IMR-90 (cell line): ENCODE data around the gene CCDC138. TPM values are rescaled to one million over a fixed set of nuclear protein-coding genes. Genes with fewer than 3 reads are reported as not detected.

Experiments
- ATAC-seq: fragments of 200-7000 bp; cut with Tn5 transposase; 2 replicates; pipeline ENCODE4 v1.9.1; 2020; ENCODE audit warnings: low read depth, mild to moderate bottlenecking, moderate library complexity
- BruUV-seq: library from RNA; stranded (reverse); fragments of 400-500 nt; replicated peaks from 2 replicates; lab custom pipeline; 2021; lab: Mats Ljungman, UMichigan
- CTCF ChIA-PET: fragments of 300-600 bp; formaldehyde crosslinking; extraction: SDS; loops from one replicate; lab custom pipeline; 2021; ENCODE audit warnings: antibody characterized with exemption; lab: Yijun Ruan, JAX
- POLR2A ChIA-PET: fragments of 300-600 bp; sonication (Branson Sonifier 250); formaldehyde crosslinking; loops from one replicate; lab custom pipeline; 2022; ENCODE audit warnings: antibody characterized with exemption; ENCODE audit not compliant: unreplicated experiment; lab: Charles Lee
- DNase-seq: peaks from one replicate; pipeline ENCODE4 v3.0.0; 2013
- H2AFZ ChIP-seq: replicated peaks from 2 replicates; pipeline ENCODE3; 2013; ENCODE audit warnings: low read length, mild to moderate bottlenecking; ENCODE audit not compliant: poor library complexity
- H2AK5ac ChIP-seq: 2 replicates; pipeline ENCODE4 v1.6.1; 2013; ENCODE audit warnings: low read depth, low read length, inconsistent platforms
- H2AK9ac ChIP-seq: replicated peaks from 2 replicates; pipeline ENCODE3; 2013; ENCODE audit warnings: mild to moderate bottlenecking, low read depth, low read length, moderate library complexity; ENCODE audit not compliant: poor library complexity
- H2BK120ac ChIP-seq: 2 replicates; pipeline ENCODE4 v1.6.1; 2013; ENCODE audit warnings: low read depth, low read length, inconsistent platforms
- H2BK15ac ChIP-seq: 3 replicates; pipeline ENCODE4 v1.6.1; 2013; ENCODE audit warnings: low read depth, low read length, inconsistent platforms
- H2BK20ac ChIP-seq: 2 replicates; pipeline ENCODE4 v1.6.1; 2013; ENCODE audit warnings: low read depth, mild to moderate bottlenecking, inconsistent platforms, low read length, moderate library complexity
- H2BK5ac ChIP-seq: 2 replicates; pipeline ENCODE4 v1.6.1; 2013; ENCODE audit warnings: mild to moderate bottlenecking, low read depth, low read length, inconsistent platforms; ENCODE audit not compliant: poor library complexity, severe bottlenecking
- H3K14ac ChIP-seq: replicated peaks from 2 replicates; pipeline ENCODE4 v1.6.1; 2013; ENCODE audit warnings: low read depth, low read length, inconsistent platforms
- H3K18ac ChIP-seq: 2 replicates; pipeline ENCODE4 v1.6.1; 2013; ENCODE audit warnings: low read depth, low read length, control low read depth
- H3K23ac ChIP-seq: 2 replicates; pipeline ENCODE4 v1.6.1; 2013; ENCODE audit warnings: low read depth, low read length, inconsistent platforms
- H3K27ac ChIP-seq: 2 replicates; pipeline ENCODE4 v1.5.1; 2013; ENCODE audit warnings: mild to moderate bottlenecking, control low read depth, low read length; ENCODE audit not compliant: insufficient read depth
- H3K27me3 ChIP-seq: 2 replicates; pipeline ENCODE4 v1.6.1; 2013; ENCODE audit warnings: low read length; ENCODE audit not compliant: control insufficient read depth, insufficient read depth
- H3K36me3 ChIP-seq: 2 replicates; pipeline ENCODE4 v1.6.1; 2013; ENCODE audit warnings: low read length, mixed read lengths; ENCODE audit not compliant: control insufficient read depth, insufficient read depth
- H3K4ac ChIP-seq: 2 replicates; pipeline ENCODE4 v1.6.1; 2013; ENCODE audit warnings: low read depth, low read length, inconsistent platforms
- H3K4me1 ChIP-seq: 2 replicates; pipeline ENCODE4 v1.6.1; 2013; ENCODE audit warnings: low read length, mixed read lengths; ENCODE audit not compliant: control insufficient read depth, insufficient read depth
- H3K4me2 ChIP-seq: 2 replicates; pipeline ENCODE4 v1.6.1; 2013; ENCODE audit warnings: low read depth, mild to moderate bottlenecking, control low read depth, low read length, moderate library complexity
- H3K4me3 ChIP-seq: 2 replicates; pipeline ENCODE4 v1.5.1; 2013; ENCODE audit warnings: low read depth, mild to moderate bottlenecking, control low read depth, low read length, moderate library complexity; ENCODE audit not compliant: insufficient read depth
- H3K56ac ChIP-seq: 2 replicates; pipeline ENCODE4 v1.6.1; 2013; ENCODE audit warnings: low read length, inconsistent platforms; ENCODE audit not compliant: insufficient read depth; ENCODE audit errors: extremely low read depth
- H3K79me1 ChIP-seq, 2 experiments: 2 replicates each; pipeline ENCODE4 v1.6.1; 2013; ENCODE audit warnings: low read length in 2 of 2, inconsistent platforms in 1 of 2, low read depth in 1 of 2
- H3K9ac ChIP-seq: 2 replicates; pipeline ENCODE4 v1.6.1; 2013; ENCODE audit warnings: low read depth, low read length, control low read depth
- H3K9me1 ChIP-seq: 2 replicates; pipeline ENCODE4 v1.6.1; 2013; ENCODE audit warnings: low read length, inconsistent platforms; ENCODE audit not compliant: insufficient read depth
- H3K9me3 ChIP-seq: 2 replicates; pipeline ENCODE4 v1.6.1; 2013; ENCODE audit warnings: low read length; ENCODE audit not compliant: control insufficient read depth, insufficient read depth
- H4K20me1 ChIP-seq: 2 replicates; pipeline ENCODE4 v1.6.1; 2013; ENCODE audit warnings: low read length, inconsistent platforms; ENCODE audit not compliant: insufficient read depth
- H4K5ac ChIP-seq: 2 replicates; pipeline ENCODE4 v1.6.1; 2013; ENCODE audit warnings: mild to moderate bottlenecking, low read depth, low read length, control low read depth
- H4K8ac ChIP-seq, 2 experiments: 2 replicates each; pipeline ENCODE4 v1.6.1; 2013; ENCODE audit warnings: low read depth in 2 of 2, low read length in 2 of 2, control low read depth in 1 of 2, inconsistent platforms in 1 of 2
- H4K91ac ChIP-seq: 2 replicates; pipeline ENCODE4 v1.6.1; 2013; ENCODE audit warnings: low read depth, low read length, inconsistent platforms; ENCODE audit not compliant: insufficient read depth
- BHLHE40 ChIP-seq: fragments of 150-350 bp; IDR thresholded peaks from 2 replicates; pipeline ENCODE4 v1.6.1; 2016; ENCODE audit warnings: mild to moderate bottlenecking, low read depth, low read length
- CEBPB ChIP-seq: IDR thresholded peaks from 2 replicates; pipeline ENCODE4 v1.6.1; 2012; ENCODE audit warnings: low read depth, low read length, improper control_type of control experiment
- CHD1 ChIP-seq: IDR thresholded peaks from 2 replicates; pipeline ENCODE4 v1.6.1; 2012; ENCODE audit warnings: low read depth, low read length, improper control_type of control experiment
- CTCF ChIP-seq: conservative IDR thresholded peaks from 2 replicates; pipeline ENCODE4 v1.5.1; 2012; ENCODE audit warnings: mild to moderate bottlenecking, low read depth, low read length, improper control_type of control experiment
- FOS ChIP-seq: fragments of 150-350 bp; IDR thresholded peaks from 2 replicates; pipeline ENCODE4 v1.6.1; 2016; ENCODE audit warnings: low read depth, low read length
- MAFK ChIP-seq: IDR thresholded peaks from 2 replicates; pipeline ENCODE4 v1.6.1; 2012; ENCODE audit warnings: low read depth, low read length, improper control_type of control experiment
- MAZ ChIP-seq: IDR thresholded peaks from 2 replicates; pipeline ENCODE4 v1.6.1; 2012; ENCODE audit warnings: low read depth, mild to moderate bottlenecking, low read length, improper control_type of control experiment, moderate library complexity, borderline replicate concordance
- MXI1 ChIP-seq: IDR thresholded peaks from 2 replicates; pipeline ENCODE4 v1.6.1; 2012; ENCODE audit warnings: low read depth, mild to moderate bottlenecking, low read length, moderate library complexity, borderline replicate concordance
- NFE2L2 ChIP-seq: fragments of 150-350 bp; IDR thresholded peaks from 2 replicates; pipeline ENCODE4 v1.6.1; 2016; ENCODE audit warnings: low read depth, mild to moderate bottlenecking, low read length
- POLR2A ChIP-seq: IDR thresholded peaks from 2 replicates; pipeline ENCODE4 v1.6.1; 2012; ENCODE audit warnings: mild to moderate bottlenecking, low read depth, low read length
- RAD21 ChIP-seq: IDR thresholded peaks from 2 replicates; pipeline ENCODE4 v1.6.1; 2012; ENCODE audit warnings: low read length, improper control_type of control experiment
- SMC3 ChIP-seq: fragments of 150-350 bp; IDR thresholded peaks from 2 replicates; pipeline ENCODE4 v1.6.1; 2016; ENCODE audit warnings: low read depth, mild to moderate bottlenecking, antibody characterized with exemption, low read length, moderate library complexity
- USF2 ChIP-seq: fragments of 150-350 bp; IDR thresholded peaks from 2 replicates; pipeline ENCODE4 v1.6.1; 2017; ENCODE audit warnings: mild to moderate bottlenecking, antibody characterized with exemption, low read length, low read depth
- WGBS, 2 experiments: methylation state at CpG; one replicate each; pipeline versions ENCODE4 v1.1.5 to v1.1.7; 2013; ENCODE audit warnings: missing lambda C conversion rate in 2 of 2; ENCODE audit not compliant: insufficient read length in 1 of 2; ENCODE audit errors: extremely low coverage in 2 of 2; 5-methylcytosine and 5-hydroxymethylcytosine counted together
- dilution Hi-C: fragments of 300-500 bp; cut with HindIII; formaldehyde crosslinking; loops from one replicate; pipeline ENCODE4 v1.14.3; 2018; ENCODE audit warnings: low sequenced_read_pairs; ENCODE audit not compliant: unreplicated experiment
- in situ Hi-C: fragments of 300-500 bp; cut with MboI; formaldehyde crosslinking; loops from 3 replicates; pipeline ENCODE4 v1.14.3; 2019; ENCODE audit warnings: low sequenced_read_pairs, inconsistent platforms, mixed read lengths
- intact Hi-C: fragments of 100-400 bp; cut with micrococcal nuclease; formaldehyde crosslinking; loops from 2 replicates; pipeline ENCODE4 v1.10.0; 2022
- polyA plus RNA-seq, 3 experiments: library from polyadenylated mRNA; depleted of rRNA; stranded (reverse); fragments of >200 nt; gene quantifications; 2 replicates each; pipeline ENCODE4 v1.2.3, GENCODE V29; 2012; ENCODE audit warnings: low replicate concordance in 1 of 3
- total RNA-seq: library from RNA; depleted of rRNA; stranded (reverse); fragments of >200 nt; gene quantifications from 2 replicates; pipeline ENCODE4 v1.2.3, GENCODE V29; 2012
- TF ChIP-seq, protein P1 (sequence below): fragments of 150-350 bp; IDR thresholded peaks from 2 replicates; pipeline ENCODE4 v1.6.1; 2016; ENCODE audit warnings: low read depth, mild to moderate bottlenecking, low read length, moderate library complexity, borderline replicate concordance

CCDC138 gene
- total and polyA plus RNA-seq, 2 of the 4 experiments (the other 2 are of a cell fraction), result 1.5 to 2.9 TPM

- dilution Hi-C loops (no loop called here), intact Hi-C loops (no loop called here), in situ Hi-C loops (no loop called here)
- Histone ChIP-seq H4K20me1 (no peaks in the 10 kb centered on the region), H3K4ac (no peak overlapping the region), H3K9me1 (no peaks in the 10 kb centered on the region), H3K56ac (no peak overlapping the region), H3K27me3 (peaks cover 44% of the 10 kb centered on the region), H2BK20ac (no peak overlapping the region), H2AK5ac (no peak overlapping the region), H4K8ac (no peak overlapping the region), H3K18ac (no peak overlapping the region), H2BK5ac (no peak overlapping the region), H2AK9ac (no peak overlapping the region), H3K79me1 (no peaks in the 10 kb centered on the region), H3K4me2 (no peak overlapping the region), H4K91ac (no peak overlapping the region), H3K27ac (no peak overlapping the region), H3K4me3 (no peak overlapping the region), H3K36me3 (no peaks in the 10 kb centered on the region), H3K14ac (no peak overlapping the region), H2BK15ac (no peak overlapping the region), H3K9ac (no peak overlapping the region), H2AFZ (peak overlapping the region; percentile 10), H4K5ac (no peak overlapping the region), H3K23ac (no peak overlapping the region), H3K9me3 (no peaks in the 10 kb centered on the region), H3K4me1 (no peaks in the 10 kb centered on the region), H2BK120ac (no peak overlapping the region)
- BruUV-seq, result no TSS peak
- ChIA-PET POLR2A (no interaction called here), CTCF (no interaction called here)
- WGBS, 2 experiments, result 47% methylated on average over 3 of the region's 20 CpGs; no CpG with 5 or more reads in 1 of the 2 experiments
- no peak for DNase-seq
- ATAC-seq, result no peak
- no peak for TF ChIP-seq MXI1
- no peak for TF ChIP-seq CTCF
- TF ChIP-seq POLR2A, result no peak
- TF ChIP-seq FOS, result no peak
- no peak for TF ChIP-seq USF2
- TF ChIP-seq RAD21, result no peak
- TF ChIP-seq CEBPB, result no peak
- no peak for TF ChIP-seq MAFK
- TF ChIP-seq MAZ, result no peak
- TF ChIP-seq, protein P1, sequence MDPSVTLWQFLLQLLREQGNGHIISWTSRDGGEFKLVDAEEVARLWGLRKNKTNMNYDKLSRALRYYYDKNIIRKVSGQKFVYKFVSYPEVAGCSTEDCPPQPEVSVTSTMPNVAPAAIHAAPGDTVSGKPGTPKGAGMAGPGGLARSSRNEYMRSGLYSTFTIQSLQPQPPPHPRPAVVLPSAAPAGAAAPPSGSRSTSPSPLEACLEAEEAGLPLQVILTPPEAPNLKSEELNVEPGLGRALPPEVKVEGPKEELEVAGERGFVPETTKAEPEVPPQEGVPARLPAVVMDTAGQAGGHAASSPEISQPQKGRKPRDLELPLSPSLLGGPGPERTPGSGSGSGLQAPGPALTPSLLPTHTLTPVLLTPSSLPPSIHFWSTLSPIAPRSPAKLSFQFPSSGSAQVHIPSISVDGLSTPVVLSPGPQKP, result no peak
- TF ChIP-seq CHD1, result no peak
- no peak for TF ChIP-seq BHLHE40
- no peak for TF ChIP-seq NFE2L2
- no peak for TF ChIP-seq SMC3
Observed at GRCh38 chr2:108910541-108911396, 124.2 kb downstream of the CCDC138 start.
